GM12878 (cell line): Measurements from ENCODE around the gene PITPNC1. TPM values are rescaled to one million over a fixed set of nuclear protein-coding genes. Genes with fewer than 3 reads are reported as not detected.

Experiments
- BCL11A ChIP-seq: IDR thresholded peaks from 2 replicates; pipeline ENCODE4 v1.6.1; 2011; ENCODE audit warnings: low read depth, low read length
- E4F1 ChIP-seq: fragments of 450-650 bp; IDR thresholded peaks from 2 replicates; pipeline ENCODE4 v1.6.1; 2018; ENCODE audit warnings: borderline replicate concordance, mild to moderate bottlenecking; ENCODE audit not compliant: partially characterized antibody
- EGR1 ChIP-seq, 2 experiments: IDR thresholded peaks; 1 replicate in 1 of 2; 2 replicates in 1 of 2; pipeline ENCODE4 v1.6.1; 2011 to 2012; ENCODE audit warnings: low read depth in 2 of 2, low read length in 2 of 2, borderline replicate concordance in 1 of 2, mild to moderate bottlenecking in 1 of 2, moderate library complexity in 1 of 2
- EZH2 ChIP-seq: IDR thresholded peaks from 2 replicates; pipeline ENCODE4 v1.6.1; 2012; ENCODE audit warnings: low read depth, mild to moderate bottlenecking, control low read depth, inconsistent platforms, low read length, borderline replicate concordance; ENCODE audit not compliant: control insufficient read depth
- HDAC2 ChIP-seq: fragments of 200-600 bp; sonication (generic); IDR thresholded peaks from 2 replicates; pipeline ENCODE4 v1.6.1; 2017
- IKZF1 ChIP-seq: fragments of 450-650 bp; conservative IDR thresholded peaks from 2 replicates; pipeline ENCODE4 v1.6.1; 2017; ENCODE audit warnings: antibody characterized with exemption, mild to moderate bottlenecking
- NFIC ChIP-seq: IDR thresholded peaks from 2 replicates; pipeline ENCODE4 v1.6.1; 2012; ENCODE audit warnings: low read depth, mild to moderate bottlenecking, inconsistent platforms, low read length, moderate library complexity
- POU2F2 ChIP-seq: IDR thresholded peaks from 3 replicates; pipeline ENCODE4 v1.6.1; 2011; ENCODE audit warnings: low read depth, mild to moderate bottlenecking, low read length, borderline replicate concordance
- RUNX3 ChIP-seq: IDR thresholded peaks from 2 replicates; pipeline ENCODE4 v1.6.1; 2012; ENCODE audit warnings: low read length, inconsistent platforms
- SMAD5 ChIP-seq: IDR thresholded peaks from 2 replicates; pipeline ENCODE4 v1.6.1; 2016; ENCODE audit warnings: antibody characterized with exemption, low read depth
- SPI1 ChIP-seq: IDR thresholded peaks from 2 replicates; pipeline ENCODE4 v1.6.1; 2011; ENCODE audit warnings: low read depth, mild to moderate bottlenecking, low read length, moderate library complexity, borderline replicate concordance; ENCODE audit not compliant: insufficient read depth
- SRF ChIP-seq, 2 experiments: IDR thresholded peaks; 2 replicates each; pipeline ENCODE4 v1.6.1; 2011; ENCODE audit warnings: low read depth in 2 of 2, low read length in 2 of 2, mild to moderate bottlenecking in 1 of 2, moderate library complexity in 1 of 2
- ZNF687 ChIP-seq: fragments of 450-650 bp; IDR thresholded peaks from 2 replicates; pipeline ENCODE4 v1.6.1; 2017; ENCODE audit warnings: mild to moderate bottlenecking, moderate library complexity
- polyA plus RNA-seq, 11 experiments: library from polyadenylated mRNA; depleted of rRNA in 4 of 11; unstranded in 6 of 11; stranded (reverse) in 5 of 11; fragments of >200 nt; fragmentation: Nextera tagmentation in 4 of 11; fragmentation: Illumina TruSeq in 1 of 11; extraction: Ambion mirVana in 4 of 11; extraction: Trizol in 1 of 11; gene quantifications; 1 replicate in 1 of 11; 2 replicates in 10 of 11; pipeline versions ENCODE4 v1.2.1 to v1.2.3, GENCODE V29; 2011 to 2016; ENCODE audit warnings: inconsistent platforms in 2 of 11, missing spikeins in 2 of 11, low read depth in 1 of 11
- total RNA-seq, 4 experiments: library from RNA; depleted of rRNA in 3 of 4; stranded (reverse); fragments of >200 nt in 3 of 4; fragmentation: Illumina TruSeq in 1 of 4; extraction: Trizol in 1 of 4; gene quantifications; 2 replicates each; pipeline versions ENCODE4 v1.2.1 to v1.2.3, GENCODE V29; 2013 to 2021
- TF ChIP-seq, protein P1 (sequence below): fragments of 450-650 bp; conservative IDR thresholded peaks from 2 replicates; pipeline ENCODE4 v1.6.1; 2017; ENCODE audit warnings: mild to moderate bottlenecking, moderate library complexity
- TF ChIP-seq, protein P2 (sequence below): IDR thresholded peaks from 2 replicates; pipeline ENCODE4 v1.6.1; 2011; ENCODE audit warnings: borderline replicate concordance, low read depth, mild to moderate bottlenecking, moderate library complexity, mixed read lengths, low read length; ENCODE audit not compliant: insufficient read depth; ENCODE audit errors: extremely low read length
- TF ChIP-seq, protein P3 (sequence below): fragments of 450-650 bp; formaldehyde crosslinking; IDR thresholded peaks from 2 replicates; pipeline ENCODE4 v1.4.0; 2020; ENCODE audit warnings: mild to moderate bottlenecking, moderate library complexity

PITPNC1 gene
- total and polyA plus RNA-seq, 10 of the 15 experiments (the other 5 are each of a cell fraction or from before 2014, with no cell fraction given) = 12.2 to 62.4 (median 47.3) TPM

DNA sequence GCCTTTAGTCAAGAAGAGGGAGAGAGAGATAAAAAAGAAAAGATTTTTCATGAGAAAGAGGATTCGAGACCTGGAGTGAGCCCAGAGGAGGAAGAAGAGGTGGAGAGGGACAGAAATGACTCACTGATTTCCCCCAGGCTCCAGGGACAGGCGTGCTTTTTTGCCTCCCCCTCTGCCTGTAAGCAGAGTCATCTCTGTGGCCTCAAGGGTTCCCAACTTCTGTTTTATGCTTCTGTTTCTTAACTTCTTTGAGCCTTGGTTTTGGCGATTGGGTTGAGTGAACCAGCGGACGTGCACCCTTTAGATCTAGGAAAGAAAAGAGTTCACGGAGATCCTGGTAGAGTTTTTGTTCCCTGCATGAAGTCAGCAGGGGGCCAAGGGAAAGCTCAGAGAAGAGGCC lies 192.8 kb downstream of the PITPNC1 start (continued):
- TF ChIP-seq, protein P1, sequence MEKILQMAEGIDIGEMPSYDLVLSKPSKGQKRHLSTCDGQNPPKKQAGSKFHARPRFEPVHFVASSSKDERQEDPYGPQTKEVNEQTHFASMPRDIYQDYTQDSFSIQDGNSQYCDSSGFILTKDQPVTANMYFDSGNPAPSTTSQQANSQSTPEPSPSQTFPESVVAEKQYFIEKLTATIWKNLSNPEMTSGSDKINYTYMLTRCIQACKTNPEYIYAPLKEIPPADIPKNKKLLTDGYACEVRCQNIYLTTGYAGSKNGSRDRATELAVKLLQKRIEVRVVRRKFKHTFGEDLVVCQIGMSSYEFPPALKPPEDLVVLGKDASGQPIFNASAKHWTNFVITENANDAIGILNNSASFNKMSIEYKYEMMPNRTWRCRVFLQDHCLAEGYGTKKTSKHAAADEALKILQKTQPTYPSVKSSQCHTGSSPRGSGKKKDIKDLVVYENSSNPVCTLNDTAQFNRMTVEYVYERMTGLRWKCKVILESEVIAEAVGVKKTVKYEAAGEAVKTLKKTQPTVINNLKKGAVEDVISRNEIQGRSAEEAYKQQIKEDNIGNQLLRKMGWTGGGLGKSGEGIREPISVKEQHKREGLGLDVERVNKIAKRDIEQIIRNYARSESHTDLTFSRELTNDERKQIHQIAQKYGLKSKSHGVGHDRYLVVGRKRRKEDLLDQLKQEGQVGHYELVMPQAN = no peak
- no peak for TF ChIP-seq HDAC2
- TF ChIP-seq, protein P2, sequence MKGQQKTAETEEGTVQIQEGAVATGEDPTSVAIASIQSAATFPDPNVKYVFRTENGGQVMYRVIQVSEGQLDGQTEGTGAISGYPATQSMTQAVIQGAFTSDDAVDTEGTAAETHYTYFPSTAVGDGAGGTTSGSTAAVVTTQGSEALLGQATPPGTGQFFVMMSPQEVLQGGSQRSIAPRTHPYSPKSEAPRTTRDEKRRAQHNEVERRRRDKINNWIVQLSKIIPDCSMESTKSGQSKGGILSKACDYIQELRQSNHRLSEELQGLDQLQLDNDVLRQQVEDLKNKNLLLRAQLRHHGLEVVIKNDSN = no peak
- TF ChIP-seq BCL11A = peak; percentile 68; the same call in 1 of the 2 replicates
- TF ChIP-seq E4F1 = no peak
- peak; percentile 94 for TF ChIP-seq IKZF1
- TF ChIP-seq ZNF687 = peak; percentile 49; the same call in 1 of the 2 replicates
- TF ChIP-seq EZH2 = no peak
- no peak for TF ChIP-seq SRF (IDR thresholded peaks at IDR 0.05; ENCODE audit: low read depth in 2 of 2, low read length in 2 of 2)
- TF ChIP-seq EGR1 (IDR thresholded peaks at IDR 0.05; ENCODE audit: borderline replicate concordance in 1 of 2, low read depth in 2 of 2, low read length in 2 of 2) = no peak
- TF ChIP-seq, protein P3, sequence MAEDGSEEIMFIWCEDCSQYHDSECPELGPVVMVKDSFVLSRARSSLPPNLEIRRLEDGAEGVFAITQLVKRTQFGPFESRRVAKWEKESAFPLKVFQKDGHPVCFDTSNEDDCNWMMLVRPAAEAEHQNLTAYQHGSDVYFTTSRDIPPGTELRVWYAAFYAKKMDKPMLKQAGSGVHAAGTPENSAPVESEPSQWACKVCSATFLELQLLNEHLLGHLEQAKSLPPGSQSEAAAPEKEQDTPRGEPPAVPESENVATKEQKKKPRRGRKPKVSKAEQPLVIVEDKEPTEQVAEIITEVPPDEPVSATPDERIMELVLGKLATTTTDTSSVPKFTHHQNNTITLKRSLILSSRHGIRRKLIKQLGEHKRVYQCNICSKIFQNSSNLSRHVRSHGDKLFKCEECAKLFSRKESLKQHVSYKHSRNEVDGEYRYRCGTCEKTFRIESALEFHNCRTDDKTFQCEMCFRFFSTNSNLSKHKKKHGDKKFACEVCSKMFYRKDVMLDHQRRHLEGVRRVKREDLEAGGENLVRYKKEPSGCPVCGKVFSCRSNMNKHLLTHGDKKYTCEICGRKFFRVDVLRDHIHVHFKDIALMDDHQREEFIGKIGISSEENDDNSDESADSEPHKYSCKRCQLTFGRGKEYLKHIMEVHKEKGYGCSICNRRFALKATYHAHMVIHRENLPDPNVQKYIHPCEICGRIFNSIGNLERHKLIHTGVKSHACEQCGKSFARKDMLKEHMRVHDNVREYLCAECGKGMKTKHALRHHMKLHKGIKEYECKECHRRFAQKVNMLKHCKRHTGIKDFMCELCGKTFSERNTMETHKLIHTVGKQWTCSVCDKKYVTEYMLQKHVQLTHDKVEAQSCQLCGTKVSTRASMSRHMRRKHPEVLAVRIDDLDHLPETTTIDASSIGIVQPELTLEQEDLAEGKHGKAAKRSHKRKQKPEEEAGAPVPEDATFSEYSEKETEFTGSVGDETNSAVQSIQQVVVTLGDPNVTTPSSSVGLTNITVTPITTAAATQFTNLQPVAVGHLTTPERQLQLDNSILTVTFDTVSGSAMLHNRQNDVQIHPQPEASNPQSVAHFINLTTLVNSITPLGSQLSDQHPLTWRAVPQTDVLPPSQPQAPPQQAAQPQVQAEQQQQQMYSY (CRISPR knock-in tag) = no peak
- peak; percentile 62 for TF ChIP-seq SPI1
- peak; percentile 77 for TF ChIP-seq RUNX3
- no peak for TF ChIP-seq SMAD5
- 0 out of 3 replicates have a peak, but pooled peaks have one; percentile 10 for TF ChIP-seq POU2F2
- TF ChIP-seq NFIC = peak; percentile 91
